ENCODE data around the gene CARD6.

GRCh38 chr5:40844565-40844964 lies 3.4 kb downstream of the CARD6 start:
- TF ChIP-seq, protein P1, sequence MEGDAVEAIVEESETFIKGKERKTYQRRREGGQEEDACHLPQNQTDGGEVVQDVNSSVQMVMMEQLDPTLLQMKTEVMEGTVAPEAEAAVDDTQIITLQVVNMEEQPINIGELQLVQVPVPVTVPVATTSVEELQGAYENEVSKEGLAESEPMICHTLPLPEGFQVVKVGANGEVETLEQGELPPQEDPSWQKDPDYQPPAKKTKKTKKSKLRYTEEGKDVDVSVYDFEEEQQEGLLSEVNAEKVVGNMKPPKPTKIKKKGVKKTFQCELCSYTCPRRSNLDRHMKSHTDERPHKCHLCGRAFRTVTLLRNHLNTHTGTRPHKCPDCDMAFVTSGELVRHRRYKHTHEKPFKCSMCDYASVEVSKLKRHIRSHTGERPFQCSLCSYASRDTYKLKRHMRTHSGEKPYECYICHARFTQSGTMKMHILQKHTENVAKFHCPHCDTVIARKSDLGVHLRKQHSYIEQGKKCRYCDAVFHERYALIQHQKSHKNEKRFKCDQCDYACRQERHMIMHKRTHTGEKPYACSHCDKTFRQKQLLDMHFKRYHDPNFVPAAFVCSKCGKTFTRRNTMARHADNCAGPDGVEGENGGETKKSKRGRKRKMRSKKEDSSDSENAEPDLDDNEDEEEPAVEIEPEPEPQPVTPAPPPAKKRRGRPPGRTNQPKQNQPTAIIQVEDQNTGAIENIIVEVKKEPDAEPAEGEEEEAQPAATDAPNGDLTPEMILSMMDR (IDR thresholded peaks at IDR 0.05 in 2 of 3, conservative IDR thresholded peaks at IDR 0.05 in 1 of 3; ENCODE audit: insufficient read depth in 2 of 3, low read depth in 1 of 3, low read length in 3 of 3): no peak
- TF ChIP-seq SP1 (CRISPR knock-in tag; IDR thresholded peaks at IDR 0.05) (no peak), HDAC6 (IDR thresholded peaks at IDR 0.05; ENCODE audit: low read depth, low read length) (no peak), MAFF (IDR thresholded peaks at IDR 0.05; ENCODE audit: low read length) (no peak), HNRNPLL (IDR thresholded peaks at IDR 0.05; ENCODE audit: low read depth, low read length, poor library complexity, severe bottlenecking) (no peak), RNF2 (IDR thresholded peaks at IDR 0.05) (no peak), TEAD4 (IDR thresholded peaks at IDR 0.05; ENCODE audit: low read length) (no peak), TEAD4 (CRISPR knock-in tag; IDR thresholded peaks at IDR 0.05; ENCODE audit: borderline replicate concordance) (no peak)
